ENCODE data around the gene RNF149.
"Not testable (repeated sequence)": the region's sequence is repeated elsewhere in the genome, so short reads cannot be mapped to it uniquely, and the experiment has no call there.

Gene RNF149

GRCh38 chr2:101253703-101254450, 54.6 kb downstream of the RNF149 start:
- no peak for TF ChIP-seq ZC3H10 (CRISPR knock-in tag; IDR thresholded peaks at IDR 0.05)
- no peak for TF ChIP-seq ZFP30 (CRISPR knock-in tag; IDR thresholded peaks at IDR 0.05)
- TF ChIP-seq CSRNP3 (CRISPR knock-in tag; IDR thresholded peaks at IDR 0.05), result no peak
- no peak for TF ChIP-seq OSR1 (CRISPR knock-in tag; IDR thresholded peaks at IDR 0.05)
- TF ChIP-seq, protein P1, sequence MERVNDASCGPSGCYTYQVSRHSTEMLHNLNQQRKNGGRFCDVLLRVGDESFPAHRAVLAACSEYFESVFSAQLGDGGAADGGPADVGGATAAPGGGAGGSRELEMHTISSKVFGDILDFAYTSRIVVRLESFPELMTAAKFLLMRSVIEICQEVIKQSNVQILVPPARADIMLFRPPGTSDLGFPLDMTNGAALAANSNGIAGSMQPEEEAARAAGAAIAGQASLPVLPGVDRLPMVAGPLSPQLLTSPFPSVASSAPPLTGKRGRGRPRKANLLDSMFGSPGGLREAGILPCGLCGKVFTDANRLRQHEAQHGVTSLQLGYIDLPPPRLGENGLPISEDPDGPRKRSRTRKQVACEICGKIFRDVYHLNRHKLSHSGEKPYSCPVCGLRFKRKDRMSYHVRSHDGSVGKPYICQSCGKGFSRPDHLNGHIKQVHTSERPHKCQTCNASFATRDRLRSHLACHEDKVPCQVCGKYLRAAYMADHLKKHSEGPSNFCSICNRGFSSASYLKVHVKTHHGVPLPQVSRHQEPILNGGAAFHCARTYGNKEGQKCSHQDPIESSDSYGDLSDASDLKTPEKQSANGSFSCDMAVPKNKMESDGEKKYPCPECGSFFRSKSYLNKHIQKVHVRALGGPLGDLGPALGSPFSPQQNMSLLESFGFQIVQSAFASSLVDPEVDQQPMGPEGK (CRISPR knock-in tag; IDR thresholded peaks at IDR 0.05; ENCODE audit: borderline replicate concordance), result no peak
- no peak for TF ChIP-seq ESRRG (CRISPR knock-in tag; IDR thresholded peaks at IDR 0.05)
- no peak for TF ChIP-seq ISL1 (CRISPR knock-in tag; IDR thresholded peaks at IDR 0.05)
- no peak for TF ChIP-seq ZFP3 (CRISPR knock-in tag; IDR thresholded peaks at IDR 0.05)
- no peak for TF ChIP-seq SNAI2 (CRISPR knock-in tag; IDR thresholded peaks at IDR 0.05)
- no peak for TF ChIP-seq ZNF70 (CRISPR knock-in tag; IDR thresholded peaks at IDR 0.05)
- ATAC-seq, result no peak

GRCh38 chr2:101253013-101253702, 55.3 kb downstream of the RNF149 start:
- ATAC-seq, result peak; percentile 72
- no peak for TF ChIP-seq ZFP3 (CRISPR knock-in tag; IDR thresholded peaks at IDR 0.05)
- TF ChIP-seq, protein P2, sequence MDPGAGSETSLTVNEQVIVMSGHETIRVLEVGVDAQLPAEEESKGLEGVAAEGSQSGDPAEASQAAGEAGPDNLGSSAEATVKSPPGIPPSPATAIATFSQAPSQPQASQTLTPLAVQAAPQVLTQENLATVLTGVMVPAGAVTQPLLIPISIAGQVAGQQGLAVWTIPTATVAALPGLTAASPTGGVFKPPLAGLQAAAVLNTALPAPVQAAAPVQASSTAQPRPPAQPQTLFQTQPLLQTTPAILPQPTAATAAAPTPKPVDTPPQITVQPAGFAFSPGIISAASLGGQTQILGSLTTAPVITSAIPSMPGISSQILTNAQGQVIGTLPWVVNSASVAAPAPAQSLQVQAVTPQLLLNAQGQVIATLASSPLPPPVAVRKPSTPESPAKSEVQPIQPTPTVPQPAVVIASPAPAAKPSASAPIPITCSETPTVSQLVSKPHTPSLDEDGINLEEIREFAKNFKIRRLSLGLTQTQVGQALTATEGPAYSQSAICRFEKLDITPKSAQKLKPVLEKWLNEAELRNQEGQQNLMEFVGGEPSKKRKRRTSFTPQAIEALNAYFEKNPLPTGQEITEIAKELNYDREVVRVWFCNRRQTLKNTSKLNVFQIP (CRISPR knock-in tag; IDR thresholded peaks at IDR 0.05; ENCODE audit: borderline replicate concordance, low read depth), result no peak

GRCh38 chr2:101252408-101253012, 56.0 kb downstream of the RNF149 start, which contains the start of gene CNOT11:
TSS of gene CNOT11 (plus strand) at chr2:101252886. CDS start at chr2:101252965, 79 bp downstream.
- TF ChIP-seq TSHZ2 (CRISPR knock-in tag; IDR thresholded peaks at IDR 0.05) (peak; percentile 67), PPARA (CRISPR knock-in tag; IDR thresholded peaks at IDR 0.05; ENCODE audit: borderline replicate concordance) (no peak)
- ATAC-seq, result peak; percentile 95

DNA sequence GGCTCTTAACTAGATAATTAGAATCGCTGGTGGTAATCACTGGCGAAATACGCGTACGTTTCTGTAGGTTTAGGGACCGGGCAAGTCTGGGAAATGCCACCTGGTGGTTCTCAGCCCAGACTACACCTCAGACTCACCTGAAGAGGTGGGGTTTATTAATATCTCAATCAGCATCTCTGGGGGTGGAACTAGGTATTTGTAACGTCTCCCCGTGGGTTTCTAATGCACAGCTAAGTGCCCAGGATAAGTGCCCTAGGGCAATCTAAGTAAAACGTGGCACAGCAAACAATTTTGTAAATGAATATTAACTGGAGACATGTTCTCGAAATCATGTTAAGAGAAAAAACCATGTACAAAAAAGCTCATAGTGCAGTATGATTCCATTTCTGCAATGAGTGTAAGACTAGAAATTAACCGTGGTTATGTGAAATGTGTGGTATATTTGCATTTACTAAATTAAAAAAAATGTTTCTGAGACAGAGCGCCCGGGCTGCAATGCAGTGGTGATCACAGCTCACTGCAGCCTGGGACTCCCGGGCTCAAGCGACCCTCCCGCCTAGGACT, 56.6 kb downstream of the RNF149 start:
- ATAC-seq, result peak; percentile 81
- TF ChIP-seq ESRRG (CRISPR knock-in tag; IDR thresholded peaks at IDR 0.05) (no peak), ZNF8 (CRISPR knock-in tag; IDR thresholded peaks at IDR 0.05) (no peak; the same call in 1 of the 2 replicates), CSRNP3 (CRISPR knock-in tag; IDR thresholded peaks at IDR 0.05) (no peak), PPARA (CRISPR knock-in tag; IDR thresholded peaks at IDR 0.05; ENCODE audit: borderline replicate concordance) (no peak), CSDC2 (CRISPR knock-in tag; IDR thresholded peaks at IDR 0.05) (no peak), GLIS3 (CRISPR knock-in tag; IDR thresholded peaks at IDR 0.05) (no peak), ZFP30 (CRISPR knock-in tag; IDR thresholded peaks at IDR 0.05) (no peak), TOX (CRISPR knock-in tag; IDR thresholded peaks at IDR 0.05; ENCODE audit: borderline replicate concordance) (no peak), ZNF70 (CRISPR knock-in tag; IDR thresholded peaks at IDR 0.05) (no peak)
- TF ChIP-seq, protein P2 (CRISPR knock-in tag; IDR thresholded peaks at IDR 0.05; ENCODE audit: borderline replicate concordance, low read depth), result no peak
- TF ChIP-seq, protein P1 (CRISPR knock-in tag; IDR thresholded peaks at IDR 0.05; ENCODE audit: borderline replicate concordance), result no peak

DNA sequence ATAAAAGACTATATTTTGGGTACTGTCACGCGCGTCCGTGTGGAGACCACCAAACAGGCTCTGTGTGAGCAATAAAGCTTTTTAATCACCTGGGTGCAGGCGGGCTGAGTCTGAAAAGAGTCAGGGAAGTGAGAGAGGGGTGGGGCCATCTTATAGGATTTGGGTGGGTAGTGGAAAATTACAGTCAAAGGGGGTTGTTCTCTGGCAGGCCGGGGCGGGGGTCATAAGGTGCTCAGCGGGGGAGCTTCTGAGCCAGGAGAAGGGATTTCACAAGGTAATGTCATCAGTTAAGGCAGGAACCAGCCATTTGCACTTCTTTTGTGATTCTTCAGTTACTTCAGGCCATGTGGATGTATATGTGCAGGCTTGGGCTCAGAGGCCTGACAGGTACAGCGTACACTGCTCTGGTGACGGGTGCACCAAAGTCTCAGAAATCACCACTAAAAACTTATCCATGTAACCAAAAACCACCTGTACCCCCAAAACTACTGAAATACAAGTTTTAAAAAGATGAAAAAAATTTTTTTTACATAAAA, 57.2 kb downstream of the RNF149 start:
- not testable (repeated sequence) for ATAC-seq
